HCT116 (cell line): ENCODE results near the gene TAF4. TPM values are rescaled to one million over a fixed set of nuclear protein-coding genes. Genes with fewer than 3 reads are reported as not detected.

Experiments
- ATAC-seq: fragments of 200-7000 bp; cut with Tn5 transposase; 2 replicates; pipeline ENCODE4 v1.9.1; 2020; ENCODE audit warnings: mild to moderate bottlenecking, moderate library complexity
- BruUV-seq: library from RNA; stranded (reverse); fragments of 400-500 nt; replicated peaks from 2 replicates; lab custom pipeline; 2021; lab: Mats Ljungman, UMichigan
- CTCF ChIA-PET: fragments of 300-600 bp; sonication (Branson Sonifier 250); formaldehyde crosslinking; loops from one replicate; lab custom pipeline; 2021; ENCODE audit warnings: antibody characterized with exemption; lab: Charles Lee
- POLR2A ChIA-PET: fragments of 300-600, 350-600 bp; sonication (Branson Sonifier 250); formaldehyde crosslinking; loops from one replicate; lab custom pipeline; 2021; ENCODE audit warnings: antibody characterized with exemption; lab: Charles Lee
- RAD21 ChIA-PET, 2 experiments: fragments of 300-600 bp; sonication (Branson Sonifier 250); formaldehyde crosslinking; loops; one replicate each; lab custom pipeline; 2023; ENCODE audit warnings: low total read pairs in 2 of 2; ENCODE audit not compliant: uncharacterized antibody in 2 of 2, unreplicated experiment in 2 of 2, low non-redundant PET in 1 of 2; lab: Charles Lee
- DNase-seq: peaks from one replicate; pipeline ENCODE4 v3.0.0-alpha.2; 2010; ENCODE audit warnings: low read depth, low spot score
- H2AFZ ChIP-seq: fragments of 200-600 bp; shearing (Covaris generic), sonication (generic); 2 replicates; pipeline ENCODE4 v1.6.1; 2017; ENCODE audit warnings: low read depth, mixed run types, mixed read lengths, antibody characterized with exemption, low read length; ENCODE audit not compliant: poor library complexity, severe bottlenecking
- H3K27ac ChIP-seq: 2 replicates; pipeline ENCODE4 v1.5.1; 2012; ENCODE audit warnings: low read depth, low read length
- H3K27me3 ChIP-seq: fragments of 200-600 bp; sonication (generic); 2 replicates; pipeline ENCODE4 v1.6.1; 2016; ENCODE audit warnings: mixed run types, low read length, mixed read lengths; ENCODE audit not compliant: insufficient read depth
- H3K36me3 ChIP-seq, 2 experiments: fragments of 200-500 bp in 1 of 2; fragments of 200-600 bp in 1 of 2; sonication (Bioruptor generic) in 1 of 2; sonication (generic) in 1 of 2; 2 replicates each; pipeline versions ENCODE4 v1.5.1 to v1.6.1; 2014 to 2016; ENCODE audit warnings: low read length in 2 of 2, inconsistent platforms in 1 of 2, mixed read lengths in 1 of 2, mixed run types in 1 of 2; ENCODE audit not compliant: insufficient read depth in 2 of 2, control insufficient read depth in 1 of 2
- H3K4me1 ChIP-seq, 2 experiments: fragments of 200-600 bp in 1 of 2; sonication (generic) in 1 of 2; 2 replicates each; pipeline versions ENCODE4 v1.5.1 to v1.6.1; 2012 to 2017; ENCODE audit warnings: low read length in 2 of 2, inconsistent platforms in 1 of 2, mild to moderate bottlenecking in 1 of 2, mixed read lengths in 1 of 2, mixed run types in 1 of 2, moderate library complexity in 1 of 2; ENCODE audit not compliant: insufficient read depth in 2 of 2, control insufficient read depth in 1 of 2
- H3K4me2 ChIP-seq: fragments of 200-600 bp; sonication (generic); 2 replicates; pipeline ENCODE4 v1.6.1; 2017; ENCODE audit warnings: mixed run types, low read length, mixed read lengths
- H3K4me3 ChIP-seq, 2 experiments: fragments of 200-600 bp in 1 of 2; sonication (generic) in 1 of 2; replicated peaks in 1 of 2; 2 replicates each; pipeline ENCODE4 v1.5.1; 2011 to 2016; ENCODE audit warnings: low read length in 2 of 2, control low read depth in 1 of 2, low read depth in 1 of 2, mild to moderate bottlenecking in 1 of 2, mixed read lengths in 1 of 2, mixed run types in 1 of 2
- H3K79me2 ChIP-seq: fragments of 200-600 bp; sonication (generic); 2 replicates; pipeline ENCODE4 v1.6.1; 2017; ENCODE audit warnings: mild to moderate bottlenecking, mixed run types, low read length, moderate library complexity, mixed read lengths; ENCODE audit not compliant: insufficient read depth
- H3K9ac ChIP-seq: fragments of 200-600 bp; sonication (generic); 2 replicates; pipeline ENCODE4 v1.6.1; 2016; ENCODE audit warnings: low read length, mixed read lengths
- H3K9me2 ChIP-seq: fragments of 200-600 bp; sonication (generic), shearing (Covaris generic); 2 replicates; pipeline ENCODE4 v1.6.1; 2017; ENCODE audit warnings: mixed run types, mild to moderate bottlenecking, moderate library complexity; ENCODE audit not compliant: insufficient read depth
- H3K9me3 ChIP-seq, 2 experiments: fragments of 200-500 bp in 1 of 2; fragments of 200-600 bp in 1 of 2; sonication (Bioruptor generic) in 1 of 2; sonication (generic) in 1 of 2; 2 replicates each; pipeline ENCODE4 v1.6.1; 2014 to 2017; ENCODE audit warnings: low read length in 2 of 2, mixed read lengths in 2 of 2, inconsistent platforms in 1 of 2, low read depth in 1 of 2, mild to moderate bottlenecking in 1 of 2, mixed run types in 1 of 2, moderate library complexity in 1 of 2; ENCODE audit not compliant: control insufficient read depth in 1 of 2, insufficient read depth in 1 of 2
- H4K20me1 ChIP-seq: fragments of 200-600 bp; sonication (generic), shearing (Covaris generic); 2 replicates; pipeline ENCODE4 v1.6.1; 2017; ENCODE audit warnings: mixed run types, mild to moderate bottlenecking, moderate library complexity; ENCODE audit not compliant: insufficient read depth
- ATF3 ChIP-seq: IDR thresholded peaks from 2 replicates; pipeline ENCODE4 v1.6.1; 2012
- CEBPB ChIP-seq: IDR thresholded peaks from 2 replicates; pipeline ENCODE4 v1.6.1; 2012; ENCODE audit warnings: low read depth
- CTCF ChIP-seq, 3 experiments: fragments of 200-600 bp in 1 of 3; sonication (generic) in 1 of 3; IDR thresholded peaks in 2 of 3; conservative IDR thresholded peaks in 1 of 3; 2 replicates each; pipeline ENCODE4 v1.5.1; 2012 to 2017; ENCODE audit warnings: low read depth in 2 of 3, low read length in 2 of 3, antibody characterized with exemption in 1 of 3, borderline replicate concordance in 1 of 3, control low read depth in 1 of 3, mild to moderate bottlenecking in 1 of 3, mixed read lengths in 1 of 3, mixed run types in 1 of 3, moderate library complexity in 1 of 3; ENCODE audit not compliant: insufficient read depth in 1 of 3
- ELF1 ChIP-seq: IDR thresholded peaks from 2 replicates; pipeline ENCODE4 v1.6.1; 2012; ENCODE audit warnings: low read depth, borderline replicate concordance
- EZH2 ChIP-seq: fragments of 200-600 bp; sonication (generic); IDR thresholded peaks from 2 replicates; pipeline ENCODE4 v1.6.1; 2017; ENCODE audit warnings: antibody characterized with exemption, mixed run types
- EZH2phosphoT487 ChIP-seq: fragments of 200-600 bp; IDR thresholded peaks from 2 replicates; pipeline ENCODE4 v1.6.1; 2018; ENCODE audit warnings: antibody characterized with exemption, borderline replicate concordance
- JUND ChIP-seq: IDR thresholded peaks from 2 replicates; pipeline ENCODE4 v1.6.1; 2012
- MAX ChIP-seq: IDR thresholded peaks from 2 replicates; pipeline ENCODE4 v1.6.1; 2012
- POLR2AphosphoS5 ChIP-seq: IDR thresholded peaks from 2 replicates; pipeline ENCODE4 v1.6.1; 2011; ENCODE audit warnings: mild to moderate bottlenecking, low read depth, low read length, moderate library complexity
- RAD21 ChIP-seq: IDR thresholded peaks from 2 replicates; pipeline ENCODE4 v1.6.1; 2012; ENCODE audit warnings: low read depth, mild to moderate bottlenecking
- REST ChIP-seq: IDR thresholded peaks from 2 replicates; pipeline ENCODE4 v1.6.1; 2012; ENCODE audit warnings: low read depth
- SIN3A ChIP-seq: IDR thresholded peaks from 2 replicates; pipeline ENCODE4 v1.6.1; 2012; ENCODE audit warnings: low read depth
- SP1 ChIP-seq: IDR thresholded peaks from 2 replicates; pipeline ENCODE4 v1.6.1; 2012; ENCODE audit warnings: low read depth
- TCF7L2 ChIP-seq: IDR thresholded peaks from 2 replicates; pipeline ENCODE4 v1.7.0; 2011; ENCODE audit warnings: borderline replicate concordance, inconsistent platforms; ENCODE audit not compliant: insufficient read depth, insufficient read length; ENCODE audit errors: extremely low read depth
- YY1 ChIP-seq: IDR thresholded peaks from 2 replicates; pipeline ENCODE4 v1.6.1; 2011; ENCODE audit warnings: low read length, low read depth, moderate library complexity, mild to moderate bottlenecking; ENCODE audit not compliant: insufficient replicate concordance; ENCODE audit errors: extremely low read depth
- ZBTB33 ChIP-seq: IDR thresholded peaks from 2 replicates; pipeline ENCODE4 v1.6.1; 2011; ENCODE audit warnings: mild to moderate bottlenecking, low read length, moderate library complexity; ENCODE audit not compliant: insufficient replicate concordance; ENCODE audit errors: extremely low read depth
- ZFX ChIP-seq: fragments of 450-650 bp; IDR thresholded peaks from 2 replicates; pipeline ENCODE4 v1.6.1; 2017
- ZNF274 ChIP-seq: fragments of 200-500 bp; sonication (Bioruptor generic); IDR thresholded peaks from 2 replicates; pipeline ENCODE4 v1.6.1; 2014; ENCODE audit warnings: mild to moderate bottlenecking, low read depth, low read length, inconsistent platforms
- intact Hi-C: fragments of 100-400 bp; cut with micrococcal nuclease; formaldehyde crosslinking; loops from 2 replicates; pipeline ENCODE4 v1.10.0; 2022
- total RNA-seq: library from RNA; stranded (reverse); gene quantifications from one replicate; pipeline ENCODE4 v1.2.1, GENCODE V29; 2021; ENCODE audit not compliant: unreplicated experiment

Gene TAF4
- total RNA-seq, 1 experiment from 2014 or later = 26.8 TPM

GRCh38 chr20:62103508-62104233 lies 38.0 kb upstream of the TAF4 start:
- no peak overlapping the region for H3K4me2 ChIP-seq
- no peak overlapping the region for H2AFZ ChIP-seq
- intact Hi-C loops = no loop called here
- no TSS peak for BruUV-seq
- RAD21 ChIA-PET = no interaction called here
- no peak for TF ChIP-seq CTCF (IDR thresholded peaks at IDR 0.05 in 2 of 3, conservative IDR thresholded peaks at IDR 0.05 in 1 of 3; ENCODE audit: borderline replicate concordance in 1 of 3, insufficient read depth in 1 of 3, low read depth in 2 of 3, low read length in 2 of 3)
- no peak for TF ChIP-seq EZH2
- no peak for TF ChIP-seq ATF3
- no peak for TF ChIP-seq ELF1
- TF ChIP-seq SP1 = no peak
- TF ChIP-seq SIN3A = no peak
- TF ChIP-seq POLR2AphosphoS5 = no peak
- TF ChIP-seq TCF7L2 = no peak
- TF ChIP-seq YY1 = no peak
- no peak for TF ChIP-seq EZH2phosphoT487
- no peak for TF ChIP-seq REST
- no peak for TF ChIP-seq ZFX
- TF ChIP-seq JUND = no peak
- TF ChIP-seq ZBTB33 = no peak
- no peak for TF ChIP-seq MAX
- no peak for TF ChIP-seq CEBPB
- TF ChIP-seq RAD21 = no peak
- TF ChIP-seq ZNF274 = no peak
- TF ChIP-seq, all 23 proteins: peak for 0
- H4K20me1 ChIP-seq = no peaks in the 10 kb centered on the region
- H3K79me2 ChIP-seq = no peaks in the 10 kb centered on the region
- POLR2A ChIA-PET = no interaction called here
- CTCF ChIA-PET = no interaction called here
- H3K36me3 ChIP-seq = no peaks in the 10 kb centered on the region
- no peak for DNase-seq
- no peak for ATAC-seq
- peaks cover 0 to 4% of the 10 kb centered on the region in 2 experiments; a peak in 1 of 4 replicates for H3K9me3 ChIP-seq
- H3K9me2 ChIP-seq = no peaks in the 10 kb centered on the region
- H3K4me1 ChIP-seq = peaks cover 0 to 3% of the 10 kb centered on the region in 2 experiments; a peak in 2 of 4 replicates
- H3K4me3 ChIP-seq = no peak overlapping the region
- H3K27me3 ChIP-seq = no peaks in the 10 kb centered on the region
- H3K9ac ChIP-seq = no peak overlapping the region
- H3K27ac ChIP-seq = no peak overlapping the region
